Coronary artery (tissue), 2 donors: Measurements from ENCODE around the gene SLC17A1.

Experiments used
- DNase-seq: peaks from one replicate; pipeline ENCODE4 v3.0.0-alpha.2; 2017; ENCODE audit warnings: low spot score
- H3K27ac ChIP-seq, 2 donors: fragments of 200-600 bp; sonication (generic); one replicate each; pipeline ENCODE4 v1.5.1; 2016 to 2019
- H3K4me3 ChIP-seq: fragments of 200-600 bp; sonication (generic); 2 replicates; pipeline ENCODE4 v1.5.1; 2016; ENCODE audit warnings: mild to moderate bottlenecking, moderate library complexity
- TF ChIP-seq, protein P1 (sequence below): fragments of 200-600 bp; sonication (generic); IDR thresholded peaks from one replicate; pipeline ENCODE4 v1.5.1; 2019; ENCODE audit warnings: antibody characterized with exemption

SLC17A1 gene

DNA sequence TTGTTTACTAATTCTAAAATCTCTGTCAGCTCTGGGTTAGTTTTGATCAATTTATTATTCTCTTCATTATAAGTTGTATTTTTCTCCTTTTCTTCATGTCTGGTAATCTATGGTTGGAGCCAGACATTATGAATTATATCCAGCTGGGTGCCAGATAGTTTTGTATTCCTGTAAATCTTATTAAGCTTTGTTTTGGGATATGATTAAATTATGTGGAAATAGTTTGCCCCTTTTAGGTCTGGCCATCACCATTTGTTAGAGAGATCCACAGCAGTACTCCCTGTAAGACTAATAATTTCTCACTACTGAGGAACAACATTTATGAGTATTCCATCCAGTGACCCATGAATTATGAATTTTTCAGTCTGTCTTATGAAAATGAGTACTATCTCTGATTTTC is 20.9 kb upstream of the SLC17A1 start:
- no peak for DNase-seq
- TF ChIP-seq, protein P1, sequence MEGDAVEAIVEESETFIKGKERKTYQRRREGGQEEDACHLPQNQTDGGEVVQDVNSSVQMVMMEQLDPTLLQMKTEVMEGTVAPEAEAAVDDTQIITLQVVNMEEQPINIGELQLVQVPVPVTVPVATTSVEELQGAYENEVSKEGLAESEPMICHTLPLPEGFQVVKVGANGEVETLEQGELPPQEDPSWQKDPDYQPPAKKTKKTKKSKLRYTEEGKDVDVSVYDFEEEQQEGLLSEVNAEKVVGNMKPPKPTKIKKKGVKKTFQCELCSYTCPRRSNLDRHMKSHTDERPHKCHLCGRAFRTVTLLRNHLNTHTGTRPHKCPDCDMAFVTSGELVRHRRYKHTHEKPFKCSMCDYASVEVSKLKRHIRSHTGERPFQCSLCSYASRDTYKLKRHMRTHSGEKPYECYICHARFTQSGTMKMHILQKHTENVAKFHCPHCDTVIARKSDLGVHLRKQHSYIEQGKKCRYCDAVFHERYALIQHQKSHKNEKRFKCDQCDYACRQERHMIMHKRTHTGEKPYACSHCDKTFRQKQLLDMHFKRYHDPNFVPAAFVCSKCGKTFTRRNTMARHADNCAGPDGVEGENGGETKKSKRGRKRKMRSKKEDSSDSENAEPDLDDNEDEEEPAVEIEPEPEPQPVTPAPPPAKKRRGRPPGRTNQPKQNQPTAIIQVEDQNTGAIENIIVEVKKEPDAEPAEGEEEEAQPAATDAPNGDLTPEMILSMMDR = no peak
- H3K27ac ChIP-seq = no peak overlapping the region
- no peak overlapping the region for H3K4me3 ChIP-seq

DNA sequence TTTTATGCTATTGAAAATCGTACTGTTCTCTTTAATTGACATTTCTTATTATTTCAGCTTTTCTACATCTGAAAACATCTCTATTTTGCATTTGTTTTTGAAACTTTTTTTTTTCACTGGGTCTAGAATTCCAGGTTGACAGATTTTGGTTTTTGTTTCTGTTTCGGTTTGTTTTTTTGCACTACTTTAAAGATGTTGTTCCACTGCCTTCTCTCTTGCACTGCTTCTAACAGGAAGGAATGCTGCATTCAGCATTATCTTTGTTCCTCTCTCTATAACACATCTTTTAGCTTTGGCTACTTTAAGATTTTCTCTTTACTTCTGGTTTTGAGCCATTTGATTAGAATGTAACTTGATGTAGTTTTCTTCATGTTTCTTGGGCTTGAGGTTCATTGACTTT is 20.1 kb upstream of the SLC17A1 start:
- no peak overlapping the region for H3K4me3 ChIP-seq
- TF ChIP-seq, protein P1 = no peak
- DNase-seq = no peak

DNA sequence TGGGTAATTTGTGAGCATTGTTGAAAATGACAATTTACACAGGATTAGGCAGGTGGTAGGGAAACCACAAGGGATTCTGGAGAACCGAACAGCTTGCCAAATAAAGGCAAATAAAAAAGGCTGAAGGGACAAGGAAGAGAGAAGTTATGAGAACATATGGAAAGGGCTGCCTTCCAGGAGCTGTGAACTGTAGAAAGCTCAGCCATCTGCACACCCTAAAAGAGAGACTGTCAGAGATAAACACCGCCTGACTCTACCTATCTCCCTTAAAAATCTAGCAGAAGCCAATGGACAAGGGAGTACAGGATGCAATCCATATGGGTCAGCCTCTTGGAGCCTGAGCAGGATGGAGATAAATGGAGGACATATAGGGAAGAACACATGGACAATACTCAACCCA is 12.7 kb upstream of the SLC17A1 start:
- H3K27ac ChIP-seq = no peak overlapping the region
- TF ChIP-seq, protein P1 = no peak
- no peak for DNase-seq
- H3K4me3 ChIP-seq = no peak overlapping the region

More for the DNA sequence above, 20.1 kb upstream of the SLC17A1 start:
- H3K27ac ChIP-seq = no peak overlapping the region

DNA sequence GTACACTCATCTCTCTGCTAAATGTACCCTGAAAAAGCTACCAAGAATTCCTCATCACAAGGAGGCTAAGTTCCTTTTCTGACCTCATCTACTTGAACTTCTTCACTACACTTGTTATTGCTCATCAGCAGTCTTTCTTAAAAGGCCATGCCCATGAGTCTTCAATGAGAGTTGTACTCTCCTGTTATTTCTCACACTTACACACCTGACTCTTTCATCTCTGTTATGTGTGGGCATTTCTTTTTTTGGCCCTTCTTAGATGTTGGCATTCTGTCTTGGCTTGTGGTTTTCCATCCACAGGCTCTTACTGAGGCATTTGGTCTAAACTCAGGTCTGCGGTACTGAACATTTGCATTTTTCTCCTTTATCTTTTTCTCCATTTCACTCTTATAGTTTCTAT is 10.7 kb upstream of the SLC17A1 start:
- no peak overlapping the region for H3K27ac ChIP-seq
- TF ChIP-seq, protein P1 = no peak
- no peak for DNase-seq
- H3K4me3 ChIP-seq = no peak overlapping the region

DNA sequence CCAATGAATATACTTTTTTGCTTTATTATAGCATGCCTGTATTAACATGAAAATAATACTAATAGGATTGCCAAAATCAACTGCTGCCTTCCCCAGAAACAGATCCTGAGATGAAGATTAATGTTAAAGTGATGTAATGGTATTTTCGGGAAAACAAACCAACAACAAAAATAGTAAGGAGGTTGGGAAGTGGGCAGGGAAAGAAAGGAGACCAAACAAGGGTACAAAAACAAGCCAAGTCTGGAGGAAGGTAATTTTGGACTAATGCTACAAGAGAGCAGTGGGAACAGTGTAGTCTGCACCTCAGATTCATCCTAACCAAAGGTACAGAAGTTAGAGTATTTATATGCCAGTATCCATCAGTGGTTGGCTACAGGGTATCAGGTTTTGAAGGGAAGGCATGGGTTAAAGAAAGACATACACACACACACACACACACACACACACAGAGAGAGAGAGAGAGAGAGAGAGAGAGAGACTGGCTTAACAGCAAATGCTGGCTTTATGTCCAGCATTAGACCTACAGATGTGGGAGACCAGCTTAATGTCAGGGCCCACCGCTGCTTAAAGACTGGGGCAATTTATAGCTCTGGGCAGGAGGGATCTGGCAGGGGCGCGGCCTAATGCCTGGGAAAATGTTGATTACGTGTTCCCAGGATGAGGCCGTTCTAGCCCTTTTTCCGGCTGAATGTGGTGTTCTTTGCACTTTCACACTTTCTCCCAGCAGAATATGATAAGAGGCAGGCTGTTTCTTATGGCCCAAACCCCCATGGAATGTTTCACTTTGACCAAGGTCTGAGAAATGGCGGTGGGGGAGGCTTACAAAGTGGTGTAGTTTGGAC is 3.8 kb upstream of the SLC17A1 start:
- Histone ChIP-seq H3K4me3 (peak overlapping the region; percentile 18), H3K27ac (no peak overlapping the region)
- TF ChIP-seq, protein P1 = no peak
- no peak for DNase-seq

DNA sequence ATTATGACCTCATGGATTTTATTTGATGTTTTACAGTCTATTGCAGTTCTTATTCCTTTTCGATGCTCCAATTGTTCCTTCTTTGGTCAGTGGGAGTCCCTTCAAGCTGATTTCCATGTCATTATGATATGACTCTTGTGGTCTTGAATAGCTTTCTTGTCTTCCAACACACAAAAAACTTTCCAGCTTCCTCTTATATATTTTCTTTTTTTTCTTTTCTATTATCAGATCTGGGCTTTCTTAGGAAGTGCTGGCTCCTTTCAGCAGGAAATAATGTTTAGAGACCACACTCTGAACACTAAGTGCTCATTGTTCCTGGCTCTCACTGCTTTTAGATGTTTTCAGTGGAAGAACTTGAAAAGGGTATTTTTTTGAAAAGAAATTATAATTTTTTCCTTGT is 3.1 kb upstream of the SLC17A1 start:
- Histone ChIP-seq H3K4me3 (no peak overlapping the region), H3K27ac (no peak overlapping the region)
- no peak for DNase-seq
- TF ChIP-seq, protein P1 = no peak

DNA sequence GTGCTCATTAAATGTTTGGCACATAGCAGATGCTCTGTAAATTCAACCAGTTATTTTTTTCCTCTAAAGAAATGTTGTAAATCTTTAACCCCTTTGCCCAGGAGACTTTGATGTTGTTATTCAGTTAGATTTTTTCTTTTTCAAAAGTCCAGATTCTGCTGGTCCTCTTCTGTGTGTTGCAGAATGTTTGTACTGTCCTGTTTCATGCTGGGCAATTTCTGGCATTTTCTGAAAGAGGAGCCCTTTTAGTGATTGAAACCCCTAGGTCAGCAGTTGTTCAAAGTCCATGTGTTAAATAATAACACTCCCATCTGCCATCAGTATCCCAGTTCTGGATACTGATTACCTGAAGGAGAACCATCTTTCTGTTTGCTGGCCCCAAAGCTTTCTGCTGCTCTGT is 1.3 kb upstream of the SLC17A1 start:
- DNase-seq = no peak
- TF ChIP-seq, protein P1 = no peak
- no peak overlapping the region for H3K4me3 ChIP-seq
- no peak overlapping the region for H3K27ac ChIP-seq
